SK-N-SH (cell line): ENCODE results near the gene OSBPL5. TPM values are rescaled to one million over a fixed set of nuclear protein-coding genes. Genes with fewer than 3 reads are reported as not detected.
"Not testable (repeated sequence)": the region's sequence is repeated elsewhere in the genome, so short reads cannot be mapped to it uniquely, and the experiment has no call there.

Experiments
- CTCF ChIA-PET: fragments of 300-600, 350-600 bp; formaldehyde crosslinking; extraction: SDS; loops from one replicate; lab custom pipeline; 2021; lab: Yijun Ruan, JAX
- POLR2A ChIA-PET: fragments of 350-600 bp; sonication (Branson Sonifier 250); formaldehyde crosslinking; extraction: SDS; loops from one replicate; lab custom pipeline; 2020; ENCODE audit warnings: antibody characterized with exemption, inconsistent platforms; lab: Yijun Ruan, JAX
- DNase-seq: peaks from one replicate; pipeline ENCODE4 v3.0.0; 2012
- H2AFZ ChIP-seq: fragments of 200-600 bp; sonication (generic); 2 replicates; pipeline ENCODE4 v1.8.1; 2016; ENCODE audit warnings: antibody characterized with exemption, mild to moderate bottlenecking, low read depth
- H3F3A ChIP-seq: fragments of 200-600 bp; sonication (generic); replicated peaks from 2 replicates; pipeline ENCODE3; 2016; ENCODE audit warnings: antibody characterized with exemption, mild to moderate bottlenecking; ENCODE audit not compliant: insufficient read depth
- H3K27ac ChIP-seq, 2 experiments: fragments of 200-500 bp in 1 of 2; fragments of 200-600 bp in 1 of 2; sonication (Bioruptor generic) in 1 of 2; sonication (generic), shearing (Covaris generic) in 1 of 2; 2 replicates each; pipeline versions ENCODE4 v1.5.1 to v1.6.1; 2014 to 2016; ENCODE audit warnings: low read depth in 2 of 2, inconsistent platforms in 1 of 2, low read length in 1 of 2, mild to moderate bottlenecking in 1 of 2, mixed read lengths in 1 of 2
- H3K27me3 ChIP-seq: fragments of 200-600 bp; sonication (generic), shearing (Covaris generic); 2 replicates; pipeline ENCODE4 v1.6.1; 2016; ENCODE audit warnings: mixed run types; ENCODE audit not compliant: insufficient read depth
- H3K36me3 ChIP-seq, 2 experiments: fragments of 200-500 bp in 1 of 2; fragments of 200-600 bp in 1 of 2; sonication (Bioruptor generic) in 1 of 2; sonication (generic) in 1 of 2; replicated peaks in 1 of 2; 2 replicates each; pipeline versions ENCODE3 to v1.5.1; 2014 to 2016; ENCODE audit warnings: low read length in 1 of 2, mild to moderate bottlenecking in 1 of 2; ENCODE audit not compliant: insufficient read depth in 2 of 2, control insufficient read depth in 1 of 2
- H3K4me1 ChIP-seq, 2 experiments: fragments of 200-500 bp in 1 of 2; fragments of 200-600 bp in 1 of 2; sonication (Bioruptor generic) in 1 of 2; sonication (generic), shearing (Covaris generic) in 1 of 2; 2 replicates each; pipeline versions ENCODE4 v1.5.1 to v1.6.1; 2014 to 2016; ENCODE audit warnings: low read depth in 1 of 2, low read length in 1 of 2, mixed run types in 1 of 2; ENCODE audit not compliant: insufficient read depth in 2 of 2, control insufficient read depth in 1 of 2
- H3K4me2 ChIP-seq: fragments of 200-600 bp; sonication (generic), shearing (Covaris generic); 2 replicates; pipeline ENCODE4 v1.6.1; 2017; ENCODE audit warnings: mixed run types
- H3K4me3 ChIP-seq, 2 experiments: fragments of 200-500 bp in 1 of 2; fragments of 200-600 bp in 1 of 2; sonication (Bioruptor generic) in 1 of 2; sonication (generic), shearing (Covaris generic) in 1 of 2; 2 replicates each; pipeline versions ENCODE4 v1.5.1 to v1.8.1; 2014 to 2016; ENCODE audit warnings: low read depth in 2 of 2, inconsistent platforms in 1 of 2, low read length in 1 of 2, mild to moderate bottlenecking in 1 of 2, mixed read lengths in 1 of 2, moderate library complexity in 1 of 2
- H3K79me2 ChIP-seq: fragments of 200-600 bp; sonication (generic); 2 replicates; pipeline ENCODE4 v1.8.1; 2017; ENCODE audit warnings: mild to moderate bottlenecking; ENCODE audit not compliant: insufficient read depth
- H3K9ac ChIP-seq: fragments of 200-600 bp; sonication (generic); 2 replicates; pipeline ENCODE4 v1.6.1; 2017; ENCODE audit warnings: mixed run types
- H3K9me2 ChIP-seq: fragments of 200-600 bp; sonication (generic); 2 replicates; pipeline ENCODE4 v1.6.1; 2017; ENCODE audit warnings: mixed run types
- H3K9me3 ChIP-seq: fragments of 200-600 bp; sonication (generic); 2 replicates; pipeline ENCODE4 v1.6.1; 2017; ENCODE audit warnings: mixed run types, mild to moderate bottlenecking, moderate library complexity
- H4K20me1 ChIP-seq: fragments of 200-600 bp; sonication (generic); 2 replicates; pipeline ENCODE4 v1.6.1; 2017; ENCODE audit warnings: mild to moderate bottlenecking, mixed run types; ENCODE audit not compliant: insufficient read depth
- CHD2 ChIP-seq: fragments of 150-350 bp; IDR thresholded peaks from 2 replicates; pipeline ENCODE4 v1.6.1; 2018; ENCODE audit warnings: low read length; ENCODE audit not compliant: partially characterized antibody
- GABPA ChIP-seq: IDR thresholded peaks from 2 replicates; pipeline ENCODE4 v1.4.0; 2012; ENCODE audit warnings: low read depth, mild to moderate bottlenecking
- IRF3 ChIP-seq: fragments of 150-350 bp; IDR thresholded peaks from 2 replicates; pipeline ENCODE4 v1.6.1; 2016; ENCODE audit warnings: mild to moderate bottlenecking, low read depth, low read length
- MAX ChIP-seq: IDR thresholded peaks from 2 replicates; pipeline ENCODE4 v1.4.0; 2012; ENCODE audit warnings: low read depth
- NRF1 ChIP-seq: IDR thresholded peaks from 2 replicates; pipeline ENCODE4 v1.6.1; 2012; ENCODE audit warnings: low read depth, mild to moderate bottlenecking, low read length
- PBX3 ChIP-seq: IDR thresholded peaks from 2 replicates; pipeline ENCODE4; 2012
- REST ChIP-seq: IDR thresholded peaks from 2 replicates; pipeline ENCODE4 v1.6.1; 2012; ENCODE audit warnings: mild to moderate bottlenecking, low read depth, low read length, moderate library complexity
- RFX5 ChIP-seq: IDR thresholded peaks from 2 replicates; pipeline ENCODE4 v1.6.1; 2012; ENCODE audit warnings: mild to moderate bottlenecking, improper control_type of control experiment, low read length
- SIN3A ChIP-seq: IDR thresholded peaks from 2 replicates; pipeline ENCODE4 v1.6.1; 2012; ENCODE audit warnings: low read depth, mild to moderate bottlenecking, low read length, moderate library complexity, borderline replicate concordance
- TAF1 ChIP-seq: IDR thresholded peaks from 2 replicates; pipeline ENCODE4 v1.6.1; 2012; ENCODE audit warnings: low read depth, mild to moderate bottlenecking, low read length, moderate library complexity, borderline replicate concordance
- TEAD4 ChIP-seq: IDR thresholded peaks from 2 replicates; pipeline ENCODE4 v1.4.0; 2012; ENCODE audit warnings: mild to moderate bottlenecking, borderline replicate concordance; ENCODE audit not compliant: insufficient read depth
- USF2 ChIP-seq: fragments of 150-350 bp; IDR thresholded peaks from 2 replicates; pipeline ENCODE4 v1.6.1; 2017; ENCODE audit warnings: antibody characterized with exemption, low read length, low read depth, borderline replicate concordance
- WGBS: methylation state at CpG from one replicate; pipeline ENCODE4 v1.1.6; 2017; ENCODE audit warnings: low lambda C conversion rate; 5-methylcytosine and 5-hydroxymethylcytosine counted together
- polyA plus RNA-seq, 3 experiments: library from polyadenylated mRNA; depleted of rRNA; stranded (reverse); fragments of >200 nt; gene quantifications; 2 replicates each; pipeline ENCODE4 v1.2.3, GENCODE V29; 2012

The OSBPL5 gene
- polyA plus RNA-seq, 1 of the 3 experiments (the other 2 are of a cell fraction), result 10.9 TPM

- no peak overlapping the region for H3K27ac ChIP-seq
- DNase-seq, result no peak
- 93% methylated on average over 11 of the region's 14 CpGs for WGBS
- H3F3A ChIP-seq, result peaks cover 4% of the 10 kb centered on the region
- peaks cover 9% of the 10 kb centered on the region for H3K9me3 ChIP-seq
- H3K4me1 ChIP-seq, result peaks cover 0 to 14% of the 10 kb centered on the region in 2 experiments; a peak in 1 of 4 replicates
- CTCF ChIA-PET, result interaction anchor here (0.6 to 1.1 kb wide), 4 partner anchors 20 to 100 kb away, joined by 3 to 4 read pairs (median 4); no protein-coding TSS in a partner anchor
- no peaks in the 10 kb centered on the region for H3K9me2 ChIP-seq
- no peak overlapping the region for H2AFZ ChIP-seq
- H3K27me3 ChIP-seq, result no peaks in the 10 kb centered on the region
- no peak overlapping the region for H3K4me2 ChIP-seq
- POLR2A ChIA-PET, result no interaction called here
- H3K79me2 ChIP-seq, result no peaks in the 10 kb centered on the region
- TF ChIP-seq RFX5, result no peak
- no peak for TF ChIP-seq NRF1
- no peak overlapping the region for H3K9ac ChIP-seq
- H3K36me3 ChIP-seq, result peaks cover 0 to 52% of the 10 kb centered on the region in 2 experiments
- peaks cover 6% of the 10 kb centered on the region; the same call in 1 of the 2 replicates for H4K20me1 ChIP-seq
- no peak overlapping the region for H3K4me3 ChIP-seq
These were observed 45.8 kb downstream of the OSBPL5 start for GRCh38 chr11:3119141-3119821.

GRCh38 chr11:3115321-3115720, 49.8 kb downstream of the OSBPL5 start:
- H3K4me3 ChIP-seq, result no peak overlapping the region
- no peak overlapping the region for H3K27ac ChIP-seq
- no peaks in the 10 kb centered on the region for H3K4me1 ChIP-seq
- no peaks in the 10 kb centered on the region for H4K20me1 ChIP-seq
- no peak overlapping the region for H2AFZ ChIP-seq
- DNase-seq, result no peak
- no peak overlapping the region for H3K4me2 ChIP-seq
- H3K36me3 ChIP-seq, result peaks cover 0 to 70% of the 10 kb centered on the region in 2 experiments
- H3K9ac ChIP-seq, result no peak overlapping the region
- H3K79me2 ChIP-seq, result no peaks in the 10 kb centered on the region
- ChIA-PET POLR2A (no interaction called here), CTCF (no interaction called here)
- WGBS, result 94% methylated on average over 3 of the region's 3 CpGs
- no peaks in the 10 kb centered on the region for H3K27me3 ChIP-seq
- H3K9me2 ChIP-seq, result no peaks in the 10 kb centered on the region
- H3F3A ChIP-seq, result no peaks in the 10 kb centered on the region
- peaks cover 18% of the 10 kb centered on the region for H3K9me3 ChIP-seq
- TF ChIP-seq GABPA, result no peak
- no peak for TF ChIP-seq TEAD4
- TF ChIP-seq CHD2, result no peak
- no peak for TF ChIP-seq REST
- no peak for TF ChIP-seq SIN3A
- no peak for TF ChIP-seq IRF3
- TF ChIP-seq PBX3, result no peak
- TF ChIP-seq MAX, result no peak
- no peak for TF ChIP-seq USF2
- no peak for TF ChIP-seq TAF1
- TF ChIP-seq, all 33 proteins: peak for 0

GRCh38 chr11:3113661-3114060, 51.4 kb downstream of the OSBPL5 start:
- CTCF ChIA-PET, result interaction anchor here (4.6 kb wide), 1 partner anchor 22 kb away, joined by 28 read pairs; no protein-coding TSS in a partner anchor
- not testable (repeated sequence) for H3K79me2 ChIP-seq

More at GRCh38 chr11:3113661-3114060, 51.4 kb downstream of the OSBPL5 start:
- H3K4me3 ChIP-seq, H3K4me1 ChIP-seq, H3K4me2 ChIP-seq, H3K9me2 ChIP-seq, DNase-seq, H3K9ac ChIP-seq, H3K27me3 ChIP-seq, H2AFZ ChIP-seq, POLR2A ChIA-PET, H3K27ac ChIP-seq, H4K20me1 ChIP-seq, H3F3A ChIP-seq: not testable (repeated sequence)
- peaks cover 18% of the 10 kb centered on the region for H3K9me3 ChIP-seq
- H3K36me3 ChIP-seq, result peaks cover 0 to 60% of the 10 kb centered on the region in 2 experiments
